ENCODE measurements around the gene KCTD1.

Gene KCTD1

DNA sequence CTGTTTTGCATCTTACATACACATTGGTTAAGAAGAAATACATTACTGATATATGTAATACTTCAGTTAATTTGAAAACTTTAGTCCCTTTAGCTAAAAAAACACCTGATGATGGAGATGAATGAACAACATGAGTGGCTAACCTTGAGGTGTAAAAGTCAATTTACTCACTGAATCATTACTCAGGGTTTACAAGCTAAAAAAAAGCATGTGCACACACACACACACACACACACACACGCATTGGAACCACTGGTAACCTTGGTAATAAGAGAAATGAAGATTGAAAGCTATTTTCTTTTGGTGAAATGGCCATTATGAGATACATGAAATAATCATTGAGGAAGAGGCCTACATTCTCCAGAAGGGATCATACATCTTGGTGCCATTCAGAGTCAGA is 51.8 kb downstream of the KCTD1 start:
- no peaks in the 10 kb centered on the region for H3K27me3 ChIP-seq (ENCODE audit: insufficient read depth, low read length, poor library complexity, severe bottlenecking)
- H2AFZ ChIP-seq (ENCODE audit: low read length): no peak overlapping the region
- H4K20me1 ChIP-seq (ENCODE audit: insufficient read depth, low read length, poor library complexity, severe bottlenecking): no peaks in the 10 kb centered on the region
- no peaks in the 10 kb centered on the region for H3K9me2 ChIP-seq (replicated peaks; ENCODE audit: low read depth, low read length)
- H3K36me3 ChIP-seq (ENCODE audit: insufficient read depth, low read length): no peaks in the 10 kb centered on the region
- TF ChIP-seq, protein P1, sequence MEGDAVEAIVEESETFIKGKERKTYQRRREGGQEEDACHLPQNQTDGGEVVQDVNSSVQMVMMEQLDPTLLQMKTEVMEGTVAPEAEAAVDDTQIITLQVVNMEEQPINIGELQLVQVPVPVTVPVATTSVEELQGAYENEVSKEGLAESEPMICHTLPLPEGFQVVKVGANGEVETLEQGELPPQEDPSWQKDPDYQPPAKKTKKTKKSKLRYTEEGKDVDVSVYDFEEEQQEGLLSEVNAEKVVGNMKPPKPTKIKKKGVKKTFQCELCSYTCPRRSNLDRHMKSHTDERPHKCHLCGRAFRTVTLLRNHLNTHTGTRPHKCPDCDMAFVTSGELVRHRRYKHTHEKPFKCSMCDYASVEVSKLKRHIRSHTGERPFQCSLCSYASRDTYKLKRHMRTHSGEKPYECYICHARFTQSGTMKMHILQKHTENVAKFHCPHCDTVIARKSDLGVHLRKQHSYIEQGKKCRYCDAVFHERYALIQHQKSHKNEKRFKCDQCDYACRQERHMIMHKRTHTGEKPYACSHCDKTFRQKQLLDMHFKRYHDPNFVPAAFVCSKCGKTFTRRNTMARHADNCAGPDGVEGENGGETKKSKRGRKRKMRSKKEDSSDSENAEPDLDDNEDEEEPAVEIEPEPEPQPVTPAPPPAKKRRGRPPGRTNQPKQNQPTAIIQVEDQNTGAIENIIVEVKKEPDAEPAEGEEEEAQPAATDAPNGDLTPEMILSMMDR (conservative IDR thresholded peaks at IDR 0.05; ENCODE audit: low read length): no peak
- no peaks in the 10 kb centered on the region for H3K79me2 ChIP-seq (ENCODE audit: insufficient read depth, low read length)
- no peaks in the 10 kb centered on the region for H3F3A ChIP-seq (ENCODE audit: low read depth)
- H3K4me2 ChIP-seq (ENCODE audit: low read depth, low read length, poor library complexity, severe bottlenecking): no peak overlapping the region
- no peak overlapping the region for H3K9ac ChIP-seq (ENCODE audit: low read depth, low read length, poor library complexity, severe bottlenecking)
- H3K4me1 ChIP-seq (ENCODE audit: insufficient read depth, low read length, poor library complexity, severe bottlenecking): no peaks in the 10 kb centered on the region
- no peak overlapping the region for H3K4me3 ChIP-seq (ENCODE audit: low read length, poor library complexity, severe bottlenecking)
- H3K9me3 ChIP-seq (ENCODE audit: insufficient read depth, low read depth, low read length): no peaks in the 10 kb centered on the region

GRCh38 chr18:26495287-26495686 is 53.1 kb downstream of the KCTD1 start:
- H3K9me2 ChIP-seq (replicated peaks; ENCODE audit: low read depth, low read length): no peaks in the 10 kb centered on the region
- H2AFZ ChIP-seq (ENCODE audit: low read length): no peak overlapping the region
- H3K36me3 ChIP-seq (ENCODE audit: insufficient read depth, low read length): no peaks in the 10 kb centered on the region
- no peaks in the 10 kb centered on the region for H3K27me3 ChIP-seq (ENCODE audit: insufficient read depth, low read length, poor library complexity, severe bottlenecking)
- TF ChIP-seq, protein P1 (conservative IDR thresholded peaks at IDR 0.05; ENCODE audit: low read length): no peak
- no peak for TF ChIP-seq EZH2phosphoT487 (IDR thresholded peaks at IDR 0.05; ENCODE audit: borderline replicate concordance)
- no peak overlapping the region for H3K4me3 ChIP-seq (ENCODE audit: low read length, poor library complexity, severe bottlenecking)
- no peaks in the 10 kb centered on the region for H3K79me2 ChIP-seq (ENCODE audit: insufficient read depth, low read length)
- H3K9me3 ChIP-seq (ENCODE audit: insufficient read depth, low read depth, low read length): no peaks in the 10 kb centered on the region
- H4K20me1 ChIP-seq (ENCODE audit: insufficient read depth, low read length, poor library complexity, severe bottlenecking): no peaks in the 10 kb centered on the region
- H3K9ac ChIP-seq (ENCODE audit: low read depth, low read length, poor library complexity, severe bottlenecking): no peak overlapping the region
- no peak overlapping the region for H3K4me2 ChIP-seq (ENCODE audit: low read depth, low read length, poor library complexity, severe bottlenecking)
- H3F3A ChIP-seq (ENCODE audit: low read depth): no peaks in the 10 kb centered on the region
- no peaks in the 10 kb centered on the region for H3K4me1 ChIP-seq (ENCODE audit: insufficient read depth, low read length, poor library complexity, severe bottlenecking)

- Histone ChIP-seq H3K9ac (ENCODE audit: low read depth, low read length, poor library complexity, severe bottlenecking) (no peak overlapping the region), H3K9me2 (replicated peaks; ENCODE audit: low read depth, low read length) (no peaks in the 10 kb centered on the region), H4K20me1 (ENCODE audit: insufficient read depth, low read length, poor library complexity, severe bottlenecking) (no peaks in the 10 kb centered on the region), H3K9me3 (ENCODE audit: insufficient read depth, low read depth, low read length) (no peaks in the 10 kb centered on the region), H3K4me2 (ENCODE audit: low read depth, low read length, poor library complexity, severe bottlenecking) (no peak overlapping the region), H3K4me3 (ENCODE audit: low read length, poor library complexity, severe bottlenecking) (no peak overlapping the region), H3K4me1 (ENCODE audit: insufficient read depth, low read length, poor library complexity, severe bottlenecking) (no peaks in the 10 kb centered on the region), H3K36me3 (ENCODE audit: insufficient read depth, low read length) (no peaks in the 10 kb centered on the region), H3K79me2 (ENCODE audit: insufficient read depth, low read length) (no peaks in the 10 kb centered on the region), H2AFZ (ENCODE audit: low read length) (no peak overlapping the region), H3F3A (ENCODE audit: low read depth) (no peaks in the 10 kb centered on the region), H3K27me3 (ENCODE audit: insufficient read depth, low read length, poor library complexity, severe bottlenecking) (no peaks in the 10 kb centered on the region)
- TF ChIP-seq EZH2phosphoT487 (IDR thresholded peaks at IDR 0.05; ENCODE audit: borderline replicate concordance): no peak
- TF ChIP-seq, protein P1 (conservative IDR thresholded peaks at IDR 0.05; ENCODE audit: low read length): no peak
These were observed 55.3 kb downstream of the KCTD1 start for GRCh38 chr18:26493021-26493420.
